Endodermal cell (in vitro differentiated cells): ENCODE measurements around the gene RUNX1. TPM values are rescaled to one million over a fixed set of nuclear protein-coding genes. Genes with fewer than 3 reads are reported as not detected.
A peak's percentile ranks its signal among the peaks of the same experiment; 100 is the strongest.

Source experiments
- DNase-seq: peaks from one replicate; pipeline ENCODE4 v3.0.0-alpha.2; 2017
- H3K27ac ChIP-seq: 2 replicates; pipeline ENCODE4 v1.5.1; 2013; ENCODE audit warnings: mild to moderate bottlenecking, low read depth, low read length, moderate library complexity
- H3K27me3 ChIP-seq: 2 replicates; pipeline ENCODE4 v1.6.1; 2013; ENCODE audit warnings: mild to moderate bottlenecking, low read length, moderate library complexity; ENCODE audit not compliant: insufficient read depth, control insufficient read depth, poor library complexity, severe bottlenecking
- H3K36me3 ChIP-seq: 2 replicates; pipeline ENCODE4 v1.7.0; 2013; ENCODE audit warnings: mild to moderate bottlenecking, low read length, moderate library complexity; ENCODE audit not compliant: control insufficient read depth, insufficient read depth
- H3K4me1 ChIP-seq: one replicate; pipeline ENCODE4 v1.7.0; 2013; ENCODE audit warnings: low read length; ENCODE audit not compliant: control insufficient read depth, insufficient read depth
- H3K4me3 ChIP-seq: 2 replicates; pipeline ENCODE4 v1.5.1; 2013; ENCODE audit warnings: mild to moderate bottlenecking, low read length, moderate library complexity
- H3K9ac ChIP-seq: 2 replicates; pipeline ENCODE4 v1.6.1; 2013; ENCODE audit warnings: mild to moderate bottlenecking, low read length, moderate library complexity; ENCODE audit not compliant: poor library complexity, severe bottlenecking; ENCODE audit errors: extremely low read depth
- H3K9me3 ChIP-seq: 2 replicates; pipeline ENCODE4 v1.6.1; 2013; ENCODE audit warnings: mild to moderate bottlenecking, low read length, moderate library complexity; ENCODE audit not compliant: control insufficient read depth
- H3K27ac Mint-ChIP-seq: 2 replicates; pipeline ENCODE4 v1.8.0; 2020; ENCODE audit warnings: mixed read lengths
- H3K27me3 Mint-ChIP-seq: 2 replicates; pipeline ENCODE4 v1.8.0; 2021; ENCODE audit warnings: mild to moderate bottlenecking, mixed read lengths; ENCODE audit not compliant: insufficient read depth
- H3K36me3 Mint-ChIP-seq: 2 replicates; pipeline ENCODE4 v1.8.0; 2020; ENCODE audit warnings: low read depth, mixed read lengths
- H3K4me1 Mint-ChIP-seq: 2 replicates; pipeline ENCODE4 v1.8.0; 2020; ENCODE audit warnings: mixed read lengths
- H3K4me3 Mint-ChIP-seq: 2 replicates; pipeline ENCODE4 v1.8.0; 2020; ENCODE audit warnings: mild to moderate bottlenecking, moderate library complexity, mixed read lengths
- H3K9me3 Mint-ChIP-seq: 2 replicates; pipeline ENCODE4 v1.8.0; 2020; ENCODE audit warnings: mild to moderate bottlenecking, mixed read lengths
- WGBS, 2 experiments: methylation state at CpG; one replicate each; pipeline versions ENCODE4 v1.1.5 to v1.1.7; 2013; ENCODE audit warnings: missing lambda C conversion rate in 2 of 2, mixed read lengths in 1 of 2; ENCODE audit not compliant: insufficient coverage in 1 of 2, insufficient read length in 1 of 2; 5-methylcytosine and 5-hydroxymethylcytosine counted together
- total RNA-seq, 2 donors: library from RNA; stranded (reverse); fragmentation: NEBNext Ultra II Directional in 1 of 2; extraction: Animal tissue kit (Norgen Biotek cat#: 25700) in 1 of 2; gene quantifications; 2 replicates in 1 of 2; 3 replicates in 1 of 2; pipeline ENCODE4 v1.2.1, GENCODE V29; 2021
- TF ChIP-seq, protein P1 (sequence below): fragments of 200-600 bp; sonication (generic); conservative IDR thresholded peaks from 2 replicates; pipeline ENCODE4 v1.5.0; 2021; ENCODE audit warnings: antibody characterized with exemption, mild to moderate bottlenecking

Gene RUNX1
- total RNA-seq, 2 donors from 2014 or later: 0.31 to 2.8 TPM

DNA sequence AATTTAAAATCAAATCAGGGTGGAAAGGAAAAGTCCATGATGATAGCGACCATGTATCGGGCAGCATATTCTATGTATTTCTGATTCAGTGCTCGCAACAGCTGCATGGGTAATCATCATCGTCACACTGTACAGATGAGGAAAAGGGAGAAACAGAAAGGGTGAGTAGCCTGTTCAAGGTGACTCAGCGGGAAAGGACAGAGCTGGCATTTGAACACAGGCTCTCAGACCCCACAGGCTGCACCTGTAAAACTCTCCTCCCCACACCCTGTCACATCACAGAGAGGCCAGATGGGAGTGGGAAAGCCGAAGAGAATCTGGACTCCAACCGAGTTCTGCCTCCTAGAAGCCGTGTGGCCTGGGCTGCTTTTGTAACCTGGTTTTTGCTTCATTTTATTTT lies 14.0 kb downstream of the RUNX1 start:
- no peaks in the 10 kb centered on the region for H3K4me1 ChIP-seq
- no peak for DNase-seq
- no peaks in the 10 kb centered on the region for H3K9me3 ChIP-seq
- no peak overlapping the region for H3K27ac ChIP-seq
- WGBS, 2 experiments: 92 to 94% methylated on average over 4 to 8 of the region's 8 CpGs
- H3K4me3 ChIP-seq: no peak overlapping the region
- H3K27me3 ChIP-seq: no peaks in the 10 kb centered on the region
- no peaks in the 10 kb centered on the region for H3K36me3 ChIP-seq
- H3K27me3 Mint-ChIP-seq: peaks cover 10% of the 10 kb centered on the region
- H3K9me3 Mint-ChIP-seq: no peaks in the 10 kb centered on the region
- H3K27ac Mint-ChIP-seq: no peak overlapping the region
- no peak overlapping the region for H3K9ac ChIP-seq
- H3K4me1 Mint-ChIP-seq: no peaks in the 10 kb centered on the region
- no peak overlapping the region for H3K4me3 Mint-ChIP-seq
- TF ChIP-seq, protein P1, sequence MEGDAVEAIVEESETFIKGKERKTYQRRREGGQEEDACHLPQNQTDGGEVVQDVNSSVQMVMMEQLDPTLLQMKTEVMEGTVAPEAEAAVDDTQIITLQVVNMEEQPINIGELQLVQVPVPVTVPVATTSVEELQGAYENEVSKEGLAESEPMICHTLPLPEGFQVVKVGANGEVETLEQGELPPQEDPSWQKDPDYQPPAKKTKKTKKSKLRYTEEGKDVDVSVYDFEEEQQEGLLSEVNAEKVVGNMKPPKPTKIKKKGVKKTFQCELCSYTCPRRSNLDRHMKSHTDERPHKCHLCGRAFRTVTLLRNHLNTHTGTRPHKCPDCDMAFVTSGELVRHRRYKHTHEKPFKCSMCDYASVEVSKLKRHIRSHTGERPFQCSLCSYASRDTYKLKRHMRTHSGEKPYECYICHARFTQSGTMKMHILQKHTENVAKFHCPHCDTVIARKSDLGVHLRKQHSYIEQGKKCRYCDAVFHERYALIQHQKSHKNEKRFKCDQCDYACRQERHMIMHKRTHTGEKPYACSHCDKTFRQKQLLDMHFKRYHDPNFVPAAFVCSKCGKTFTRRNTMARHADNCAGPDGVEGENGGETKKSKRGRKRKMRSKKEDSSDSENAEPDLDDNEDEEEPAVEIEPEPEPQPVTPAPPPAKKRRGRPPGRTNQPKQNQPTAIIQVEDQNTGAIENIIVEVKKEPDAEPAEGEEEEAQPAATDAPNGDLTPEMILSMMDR: no peak
- no peaks in the 10 kb centered on the region for H3K36me3 Mint-ChIP-seq

DNA sequence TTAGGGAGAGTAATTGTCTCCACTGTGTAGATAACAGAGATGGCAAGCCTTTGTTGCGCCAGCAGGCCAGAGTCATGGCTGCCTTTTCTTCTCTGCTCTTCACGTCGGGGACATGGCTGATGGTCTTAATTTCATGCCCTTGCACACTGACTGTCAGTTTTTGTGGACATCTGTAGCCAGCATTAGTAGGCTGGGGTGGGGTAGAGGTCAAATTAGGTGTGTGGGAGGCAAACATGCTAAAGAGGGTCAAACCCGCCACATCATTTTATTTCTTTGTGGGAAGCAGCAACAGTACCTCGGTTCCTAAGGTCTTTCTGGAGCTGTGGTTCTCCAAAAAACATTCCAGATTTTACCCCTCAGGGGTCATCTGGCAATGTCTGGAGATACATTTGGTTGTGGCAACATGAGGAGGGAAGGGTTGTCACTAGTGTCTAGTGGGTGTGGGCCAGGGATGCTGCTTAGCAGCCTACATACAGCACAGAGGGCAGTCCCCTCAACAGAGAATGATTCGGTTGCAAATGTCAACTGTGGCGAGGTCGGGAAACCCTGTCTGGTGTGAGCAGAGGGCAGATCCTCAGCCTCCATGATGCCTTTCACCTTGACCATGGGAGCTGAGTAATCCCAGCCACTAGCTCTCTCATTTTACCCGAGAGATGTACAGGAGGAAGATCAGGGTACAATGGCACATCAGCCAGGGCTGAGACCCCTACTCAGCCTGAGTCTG lies 14.7 kb downstream of the RUNX1 start:
- peak; percentile 11 for DNase-seq
- WGBS, 2 experiments: 94 to 96% methylated on average over 4 to 9 of the region's 9 CpGs
- H3K27me3 Mint-ChIP-seq: peaks cover 10% of the 10 kb centered on the region
- Histone ChIP-seq H3K27me3 (no peaks in the 10 kb centered on the region), H3K36me3 (no peaks in the 10 kb centered on the region), H3K9me3 (no peaks in the 10 kb centered on the region), H3K9ac (no peak overlapping the region), H3K4me3 (no peak overlapping the region), H3K27ac (no peak overlapping the region), H3K4me1 (no peaks in the 10 kb centered on the region)
- no peaks in the 10 kb centered on the region for H3K9me3 Mint-ChIP-seq
- H3K36me3 Mint-ChIP-seq: no peaks in the 10 kb centered on the region
- no peak overlapping the region for H3K27ac Mint-ChIP-seq
- H3K4me3 Mint-ChIP-seq: no peak overlapping the region
- no peaks in the 10 kb centered on the region for H3K4me1 Mint-ChIP-seq
- TF ChIP-seq, protein P1: no peak

DNA sequence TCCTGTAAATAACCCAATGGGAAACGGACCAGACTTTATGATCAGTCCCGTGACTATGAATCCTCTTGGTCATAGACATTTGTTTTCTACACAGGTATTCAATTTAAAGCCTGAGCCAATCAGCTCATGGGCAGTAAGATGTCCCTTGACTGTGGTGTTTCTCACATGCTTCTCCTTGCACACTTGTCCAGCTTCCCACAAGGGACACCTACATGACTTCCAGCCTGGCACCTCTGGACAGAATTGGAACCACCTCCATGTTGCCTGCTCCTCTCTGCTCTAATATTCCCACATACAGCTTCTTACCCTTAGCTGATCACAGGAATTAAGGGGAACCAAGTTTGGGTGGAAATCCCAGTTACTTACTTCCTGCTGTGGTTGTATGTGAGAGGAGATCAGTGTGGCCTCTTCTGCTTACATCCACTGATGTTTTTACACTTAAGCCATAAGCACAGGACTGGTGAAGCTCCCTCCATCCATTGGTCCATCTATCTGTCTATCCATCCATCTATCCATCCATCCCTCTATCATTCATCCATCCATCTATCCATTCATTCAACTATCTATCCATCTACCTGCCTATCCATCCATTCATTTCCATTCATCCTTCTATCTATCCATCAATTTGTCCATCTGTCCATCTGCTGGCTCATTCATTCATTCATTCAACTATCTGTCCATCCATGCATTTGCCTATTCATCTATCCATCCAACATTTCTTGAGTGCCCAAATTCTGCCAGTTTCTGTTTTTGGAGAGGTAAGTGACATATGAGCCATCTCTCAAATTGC lies 16.4 kb downstream of the RUNX1 start:
- no peaks in the 10 kb centered on the region for H3K4me1 ChIP-seq
- no peaks in the 10 kb centered on the region for H3K36me3 ChIP-seq
- no peak overlapping the region for H3K27ac Mint-ChIP-seq
- WGBS, 2 experiments: 90 to 94% methylated on average over 2 of the region's 2 CpGs
- H3K9me3 ChIP-seq: no peaks in the 10 kb centered on the region
- no peak overlapping the region for H3K4me3 Mint-ChIP-seq
- no peak overlapping the region for H3K27ac ChIP-seq
- no peaks in the 10 kb centered on the region for H3K9me3 Mint-ChIP-seq
- no peak for DNase-seq
- no peaks in the 10 kb centered on the region for H3K4me1 Mint-ChIP-seq
- H3K27me3 ChIP-seq: peaks cover 5% of the 10 kb centered on the region
- H3K9ac ChIP-seq: no peak overlapping the region
- peaks cover 21% of the 10 kb centered on the region for H3K27me3 Mint-ChIP-seq
- no peaks in the 10 kb centered on the region for H3K36me3 Mint-ChIP-seq
- H3K4me3 ChIP-seq: no peak overlapping the region
- TF ChIP-seq, protein P1: no peak
